Measurements from ENCODE around the gene SERPINA5.
"Not testable (repeated sequence)": the region's sequence is repeated elsewhere in the genome, so short reads cannot be mapped to it uniquely, and the experiment has no call there.

The SERPINA5 gene

GRCh38 chr14:94598816-94599655 is 17.8 kb downstream of the SERPINA5 start:
- TF ChIP-seq, protein P1, sequence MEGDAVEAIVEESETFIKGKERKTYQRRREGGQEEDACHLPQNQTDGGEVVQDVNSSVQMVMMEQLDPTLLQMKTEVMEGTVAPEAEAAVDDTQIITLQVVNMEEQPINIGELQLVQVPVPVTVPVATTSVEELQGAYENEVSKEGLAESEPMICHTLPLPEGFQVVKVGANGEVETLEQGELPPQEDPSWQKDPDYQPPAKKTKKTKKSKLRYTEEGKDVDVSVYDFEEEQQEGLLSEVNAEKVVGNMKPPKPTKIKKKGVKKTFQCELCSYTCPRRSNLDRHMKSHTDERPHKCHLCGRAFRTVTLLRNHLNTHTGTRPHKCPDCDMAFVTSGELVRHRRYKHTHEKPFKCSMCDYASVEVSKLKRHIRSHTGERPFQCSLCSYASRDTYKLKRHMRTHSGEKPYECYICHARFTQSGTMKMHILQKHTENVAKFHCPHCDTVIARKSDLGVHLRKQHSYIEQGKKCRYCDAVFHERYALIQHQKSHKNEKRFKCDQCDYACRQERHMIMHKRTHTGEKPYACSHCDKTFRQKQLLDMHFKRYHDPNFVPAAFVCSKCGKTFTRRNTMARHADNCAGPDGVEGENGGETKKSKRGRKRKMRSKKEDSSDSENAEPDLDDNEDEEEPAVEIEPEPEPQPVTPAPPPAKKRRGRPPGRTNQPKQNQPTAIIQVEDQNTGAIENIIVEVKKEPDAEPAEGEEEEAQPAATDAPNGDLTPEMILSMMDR (IDR thresholded peaks at IDR 0.05; ENCODE audit: control insufficient read depth, insufficient read depth, low read depth, low read length, missing control alignments), result no peak
- no peak overlapping the region for H3K4me3 ChIP-seq (ENCODE audit: control insufficient read depth, low read depth, low read length)
- DNase-seq (ENCODE audit: low read depth), result peak; percentile 86

- H3K4me3 ChIP-seq (ENCODE audit: control insufficient read depth, low read depth, low read length), result no peak overlapping the region
- DNase-seq (ENCODE audit: low read depth), result no peak
- TF ChIP-seq, protein P1 (IDR thresholded peaks at IDR 0.05; ENCODE audit: control insufficient read depth, insufficient read depth, low read depth, low read length, missing control alignments), result no peak
Measured at GRCh38 chr14:94599656-94600004, 18.4 kb downstream of the SERPINA5 start.

DNA sequence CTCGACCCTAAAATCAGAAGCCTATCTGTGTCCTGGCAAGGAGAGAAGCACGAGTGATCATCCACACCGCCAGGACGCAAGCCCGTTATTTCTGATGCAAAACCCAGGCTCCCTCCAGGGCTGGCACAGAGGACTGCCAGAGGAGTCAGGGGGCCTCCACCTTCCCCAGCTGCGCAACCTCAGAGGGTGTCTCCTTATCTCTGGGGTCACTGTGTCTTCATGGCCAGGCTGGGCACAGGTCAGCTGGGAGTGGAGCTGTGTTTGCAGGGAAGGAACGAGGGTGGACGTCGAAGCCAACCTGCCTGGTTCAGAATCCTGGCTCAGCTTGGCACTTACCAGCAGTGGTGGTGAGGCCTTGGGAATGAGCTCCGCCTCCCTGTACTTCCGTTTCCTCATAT is 18.9 kb downstream of the SERPINA5 start:
- H3K4me3 ChIP-seq (ENCODE audit: control insufficient read depth, low read depth, low read length), result no peak overlapping the region
- DNase-seq (ENCODE audit: low read depth), result no peak
- TF ChIP-seq, protein P1 (IDR thresholded peaks at IDR 0.05; ENCODE audit: control insufficient read depth, insufficient read depth, low read depth, low read length, missing control alignments), result no peak

DNA sequence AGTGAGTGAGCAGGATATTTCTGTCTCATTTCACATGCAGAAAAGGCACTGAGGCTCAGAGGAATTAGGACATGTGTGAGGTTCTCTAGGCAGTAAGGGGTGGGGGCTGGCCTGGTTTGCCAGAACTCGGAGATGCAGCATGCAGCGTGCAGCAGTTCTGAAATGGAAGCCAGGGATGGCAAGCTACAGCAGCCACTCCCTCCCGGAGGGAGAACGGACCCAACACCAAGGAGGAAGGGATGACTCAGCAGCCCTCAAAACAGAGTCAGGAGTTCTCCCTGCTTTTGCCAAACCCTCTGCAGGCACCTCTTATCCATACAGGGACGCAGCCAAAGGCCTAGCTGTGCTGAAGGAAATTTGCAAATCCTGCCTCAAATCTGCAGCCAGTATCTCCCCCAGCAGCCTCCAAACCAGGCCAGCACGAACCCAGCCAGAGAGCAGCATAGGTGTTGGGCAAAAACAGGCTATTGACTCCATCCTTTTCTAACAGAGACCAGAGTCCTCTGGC is 20.7 kb downstream of the SERPINA5 start:
- DNase-seq (ENCODE audit: low read depth), result peak; percentile 59
- TF ChIP-seq, protein P1 (IDR thresholded peaks at IDR 0.05; ENCODE audit: control insufficient read depth, insufficient read depth, low read depth, low read length, missing control alignments), result no peak
- no peak overlapping the region for H3K4me3 ChIP-seq (ENCODE audit: control insufficient read depth, low read depth, low read length)

DNA sequence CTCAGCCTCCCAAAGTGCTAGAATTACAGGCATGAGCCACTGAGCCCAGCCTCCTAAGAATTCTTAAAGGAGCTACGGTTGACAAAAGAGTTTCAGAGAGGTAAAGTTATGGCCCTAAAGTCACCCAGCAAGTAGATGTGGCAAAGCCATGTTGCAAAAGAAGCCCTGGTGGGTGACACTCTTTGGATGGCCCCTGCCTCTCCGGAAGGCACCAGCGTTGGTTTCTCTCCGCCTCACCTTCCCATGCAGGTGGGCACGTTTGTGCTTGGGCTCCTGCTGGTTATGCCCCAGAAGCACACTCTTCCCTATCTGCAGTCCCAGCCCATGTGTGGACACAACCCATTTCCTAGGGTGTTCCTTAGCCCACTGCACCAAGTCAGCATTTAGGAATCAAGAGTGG is 21.5 kb downstream of the SERPINA5 start:
- TF ChIP-seq, protein P1 (IDR thresholded peaks at IDR 0.05; ENCODE audit: control insufficient read depth, insufficient read depth, low read depth, low read length, missing control alignments), result no peak
- DNase-seq (ENCODE audit: low read depth), result no peak
- H3K4me3 ChIP-seq (ENCODE audit: control insufficient read depth, low read depth, low read length), result no peak overlapping the region

- no peak for DNase-seq (ENCODE audit: low read depth)
- no peak overlapping the region for H3K4me3 ChIP-seq (ENCODE audit: control insufficient read depth, low read depth, low read length)
- TF ChIP-seq, protein P1 (IDR thresholded peaks at IDR 0.05; ENCODE audit: control insufficient read depth, insufficient read depth, low read depth, low read length, missing control alignments), result no peak
Measured at GRCh38 chr14:94605361-94605760, 24.1 kb downstream of the SERPINA5 start.

GRCh38 chr14:94608966-94609365 is 27.7 kb downstream of the SERPINA5 start:
- DNase-seq (ENCODE audit: low read depth); H3K4me3 ChIP-seq (ENCODE audit: control insufficient read depth, low read depth, low read length): not testable (repeated sequence)
